Fibroblast of gingiva (primary cell): ENCODE results near the gene SIM2.

Source experiments
- DNase-seq: peaks from one replicate; pipeline ENCODE4 v3.0.0-alpha.2; 2011; ENCODE audit warnings: low read depth

SIM2 gene

GRCh38 chr21:36767096-36767495, 68.2 kb downstream of the SIM2 start:
- no peak for DNase-seq

GRCh38 chr21:36768496-36768895, 69.6 kb downstream of the SIM2 start:
- no peak for DNase-seq

DNA sequence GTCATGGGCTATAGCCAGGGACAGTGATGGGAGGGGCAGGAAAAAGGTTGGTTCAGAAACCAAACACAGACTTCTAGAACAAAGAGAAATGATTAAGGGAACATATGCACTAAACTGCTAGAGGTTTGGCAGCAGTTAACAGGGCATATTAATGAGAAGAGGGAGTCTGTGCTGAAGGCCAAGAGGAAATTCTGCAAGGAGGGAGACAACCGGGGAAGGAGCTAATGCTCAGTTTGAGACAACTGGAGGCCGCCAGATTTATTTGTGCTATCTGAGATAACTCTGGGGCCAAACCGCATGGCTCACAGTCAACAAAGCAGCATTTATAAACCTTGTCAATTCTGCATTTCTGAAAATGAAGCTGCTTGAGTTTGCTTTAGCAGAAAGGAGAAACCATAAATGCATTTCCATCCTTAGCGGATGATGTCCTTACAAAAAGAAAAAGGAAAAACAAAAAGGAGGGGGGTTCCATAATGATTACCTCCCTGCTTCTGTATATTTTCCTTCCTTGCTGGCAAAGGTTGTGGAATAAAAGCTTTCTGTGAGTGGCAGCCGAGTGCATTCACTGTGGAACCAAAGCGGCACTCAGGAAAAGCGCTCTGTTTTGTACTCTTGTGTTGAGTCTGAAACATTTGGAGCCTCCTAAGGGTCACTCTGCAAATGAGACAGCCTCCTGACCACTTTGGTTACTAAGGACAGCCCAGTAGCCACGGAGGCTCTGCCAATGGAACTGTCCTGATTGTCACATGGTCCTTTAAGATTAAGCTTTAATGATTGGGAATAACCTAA, 70.3 kb downstream of the SIM2 start:
- peak; percentile 30 for DNase-seq

DNA sequence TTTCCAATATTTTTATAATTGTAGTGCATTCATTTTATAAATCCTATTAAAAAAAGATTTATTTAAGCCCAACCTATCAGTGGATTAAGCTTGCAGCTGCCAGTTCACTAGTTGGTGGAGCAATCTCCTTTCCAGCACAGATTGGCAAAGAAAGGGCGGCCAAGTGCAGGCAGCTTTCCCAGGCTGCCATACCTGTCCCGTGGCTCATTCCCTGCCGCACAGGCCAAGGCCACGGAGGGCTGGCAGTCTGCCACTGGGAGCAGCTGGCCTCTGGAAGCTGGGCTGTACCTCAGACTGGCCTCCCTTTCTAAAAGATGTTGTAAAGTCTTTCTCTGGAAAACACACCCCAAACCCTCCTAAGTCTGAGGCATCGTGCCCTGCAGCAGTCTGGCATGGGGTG, 74.2 kb downstream of the SIM2 start:
- peak; percentile 83 for DNase-seq

- no peak for DNase-seq
These were observed 75.1 kb downstream of the SIM2 start for GRCh38 chr21:36773995-36774394.

- no peak for DNase-seq
These were observed 78.2 kb downstream of the SIM2 start for GRCh38 chr21:36776981-36777617.

DNA sequence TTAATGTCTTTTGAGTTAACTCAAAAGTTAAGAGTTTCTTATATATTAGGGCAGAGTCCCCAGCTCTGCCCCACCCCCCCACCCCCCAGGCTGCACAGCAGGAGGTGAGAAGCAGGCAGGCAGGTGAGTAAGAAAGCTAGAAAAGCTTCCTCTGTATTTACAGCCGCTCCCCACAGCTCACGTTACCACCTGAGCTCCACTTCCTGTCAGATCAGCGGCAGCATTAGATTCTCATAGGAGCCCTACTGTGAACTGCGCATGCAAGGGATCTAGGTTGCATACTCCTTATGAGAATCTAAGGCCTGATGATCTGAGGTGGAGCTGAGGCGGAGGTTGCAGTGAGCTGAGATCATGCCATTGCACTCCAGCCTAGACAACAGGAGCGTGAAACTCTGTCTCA, 81.9 kb downstream of the SIM2 start:
- no peak for DNase-seq

DNA sequence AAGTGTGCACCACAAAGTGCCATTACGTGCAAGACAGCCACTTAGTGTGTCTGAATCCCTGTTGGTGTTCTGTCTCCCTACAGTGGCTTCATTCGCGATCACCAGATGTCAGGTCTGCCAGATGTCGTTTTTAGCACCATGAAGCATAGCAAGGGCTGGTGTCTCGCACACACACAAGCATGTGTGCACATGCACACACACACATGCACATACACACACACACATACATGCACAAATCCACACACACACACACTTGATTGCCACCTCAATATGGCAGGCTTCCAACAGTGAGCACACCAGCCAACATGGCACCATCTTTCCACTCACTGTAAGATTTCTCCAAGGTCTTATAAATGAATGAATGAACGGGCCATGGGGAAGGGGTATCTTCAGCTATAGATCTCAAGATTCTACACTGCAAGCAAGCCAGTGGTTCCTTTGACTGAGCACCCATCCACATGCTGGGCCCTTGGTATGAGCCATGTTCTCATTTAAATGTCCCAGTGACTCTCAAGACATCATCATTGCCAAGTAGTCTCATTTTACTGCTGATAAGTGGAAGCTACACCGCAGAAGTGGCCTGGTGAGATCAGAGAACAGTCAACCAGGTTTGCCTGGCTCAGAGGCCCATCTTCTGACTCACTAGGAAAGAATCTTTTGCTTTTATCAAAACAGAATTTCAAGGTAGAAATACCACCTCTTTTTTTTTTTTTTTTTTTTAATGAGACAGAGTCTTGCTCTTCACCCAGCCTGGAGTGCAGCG, 84.9 kb downstream of the SIM2 start:
- no peak for DNase-seq

GRCh38 chr21:36784947-36785346, 86.0 kb downstream of the SIM2 start:
- no peak for DNase-seq

DNA sequence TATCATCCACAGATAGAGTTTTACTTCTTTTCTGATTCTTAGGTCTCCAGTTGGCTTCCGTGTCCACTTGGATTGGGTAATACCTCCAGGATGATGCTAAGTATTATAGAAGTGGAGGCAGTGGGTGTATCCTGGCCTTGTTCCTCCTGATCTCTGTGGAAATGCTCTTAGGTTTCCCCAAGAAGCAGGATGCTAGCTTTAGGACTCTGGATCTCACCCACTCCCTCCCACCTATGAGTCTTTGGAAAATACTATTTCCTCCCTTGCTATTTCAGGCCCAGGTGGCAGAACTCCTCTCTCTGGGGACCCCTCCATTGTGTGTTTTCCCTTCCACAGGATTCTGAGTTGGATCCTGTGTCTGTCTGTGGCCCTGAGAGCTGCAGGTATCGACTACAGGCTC, 86.7 kb downstream of the SIM2 start:
- DNase-seq = no peak

DNA sequence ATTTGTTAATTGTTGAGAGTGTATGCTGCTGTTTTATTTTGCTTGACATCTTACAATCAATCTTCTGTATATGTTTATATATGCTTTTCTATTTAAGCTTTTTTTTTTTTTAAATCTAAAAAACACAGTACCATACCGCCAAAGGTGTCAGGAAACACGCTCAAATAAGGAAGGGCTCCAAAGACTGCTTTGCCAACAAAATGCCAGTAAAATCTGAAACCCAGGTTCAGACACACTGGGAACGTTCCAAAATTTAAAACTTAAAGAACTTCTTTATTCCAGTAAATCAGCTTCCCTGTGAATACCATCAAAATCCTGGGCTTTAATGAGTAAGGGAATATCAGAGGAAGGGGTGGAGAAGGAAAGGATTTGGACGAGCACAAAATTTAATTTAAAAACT, 87.3 kb downstream of the SIM2 start:
- no peak for DNase-seq

DNA sequence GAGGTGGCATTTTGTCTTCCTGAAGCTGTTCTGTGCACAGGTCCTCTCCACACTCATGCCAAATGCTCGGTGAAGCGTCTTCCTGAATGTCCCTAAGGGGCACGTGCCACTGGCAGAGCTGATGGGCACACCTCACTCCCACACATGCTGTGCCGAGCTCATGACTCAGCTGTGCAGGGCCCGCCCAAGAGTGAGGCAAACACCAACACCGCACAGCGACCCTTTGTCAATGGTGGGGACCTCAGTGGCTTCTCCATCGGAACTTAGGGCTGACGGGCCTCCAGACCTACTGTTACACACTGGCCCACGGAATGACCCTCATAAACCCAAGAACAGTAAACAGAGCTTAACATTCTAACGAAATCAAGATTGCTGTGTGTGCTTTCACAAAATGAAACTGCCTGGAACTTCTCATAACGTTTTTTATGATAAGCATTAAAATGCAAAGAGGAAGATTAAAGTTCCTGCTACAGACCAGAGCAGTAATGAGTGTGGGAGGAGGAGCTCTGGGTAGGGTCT, 89.3 kb downstream of the SIM2 start:
- DNase-seq = no peak

DNA sequence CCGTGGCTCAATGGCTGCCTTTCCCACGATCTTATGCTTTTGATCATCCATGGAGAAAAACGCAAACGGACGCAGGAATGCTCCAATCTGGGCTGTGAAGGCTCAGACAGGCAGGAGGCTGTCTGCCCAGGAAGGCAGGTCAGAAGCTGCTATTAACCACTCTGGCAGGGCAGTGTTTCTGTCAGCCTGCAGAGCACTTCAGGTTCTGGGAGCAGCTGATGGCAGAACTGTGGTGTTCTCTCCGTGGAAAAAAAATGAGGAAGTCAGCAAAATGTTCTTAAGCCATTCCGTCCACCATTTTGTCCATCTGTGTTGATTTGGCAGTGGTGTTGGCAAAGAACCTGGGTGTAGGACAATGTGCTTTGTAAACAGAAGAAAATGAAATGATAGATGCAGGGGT, 91.7 kb downstream of the SIM2 start:
- no peak for DNase-seq

GRCh38 chr21:36791180-36791579, 92.3 kb downstream of the SIM2 start:
- no peak for DNase-seq

DNA sequence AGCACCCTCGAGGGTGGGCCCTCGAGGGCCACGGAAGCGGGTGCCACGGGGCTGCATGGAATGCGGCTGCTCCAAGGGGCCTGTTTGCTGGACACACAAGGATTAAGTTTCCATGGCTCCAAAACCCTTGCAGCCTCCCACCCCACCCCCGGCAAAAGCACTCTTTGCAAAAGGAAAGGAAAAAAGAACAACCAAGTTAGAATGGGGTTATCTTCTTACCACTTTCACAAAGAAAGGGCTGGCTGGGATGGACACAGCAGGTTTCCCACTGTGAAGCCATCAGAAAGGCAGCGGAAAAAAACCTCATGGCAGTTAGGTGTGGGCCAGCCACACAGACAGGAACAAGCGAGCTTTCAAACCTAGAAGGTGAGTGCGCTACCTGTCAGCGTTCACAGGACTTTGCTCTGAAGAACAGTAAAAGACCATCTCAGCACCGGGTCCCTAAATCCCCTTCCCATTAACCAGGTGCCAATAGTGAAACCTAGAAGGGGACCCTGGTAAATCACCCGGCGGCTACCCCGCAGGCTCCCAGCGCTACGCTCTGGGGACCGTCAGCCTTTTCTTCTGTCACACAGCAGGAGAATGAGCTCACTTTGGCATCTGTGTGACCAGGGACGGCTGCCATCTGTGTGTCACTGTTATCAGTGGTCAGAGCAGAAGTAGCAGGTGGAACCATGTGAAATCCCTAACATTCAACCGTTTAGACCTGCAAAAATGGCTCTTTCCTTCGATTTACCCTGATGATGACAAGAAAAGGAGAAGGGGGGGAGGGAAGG, 93.0 kb downstream of the SIM2 start:
- no peak for DNase-seq

- DNase-seq = no peak
These were observed 93.6 kb downstream of the SIM2 start for GRCh38 chr21:36792505-36792967.

GRCh38 chr21:36796070-36796469, 97.2 kb downstream of the SIM2 start:
- no peak for DNase-seq

DNA sequence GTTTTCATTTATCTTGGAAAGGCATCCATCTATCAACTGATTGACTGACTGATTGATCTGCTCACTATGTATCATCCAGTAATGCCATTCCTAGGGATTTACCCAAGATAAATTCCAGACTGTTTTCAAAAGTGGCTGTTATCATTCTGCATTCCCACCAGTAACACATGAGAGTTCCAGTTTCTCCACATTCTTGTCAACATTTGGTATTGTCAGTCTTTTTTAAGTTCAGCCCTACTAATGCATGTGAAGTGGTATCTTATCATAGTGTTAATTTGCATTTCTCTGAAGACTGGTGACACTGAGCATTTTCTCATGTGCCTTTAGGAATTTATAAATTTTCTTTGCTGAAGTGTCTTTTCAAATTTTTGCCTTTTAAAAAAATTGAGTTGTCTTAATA, 99.6 kb downstream of the SIM2 start:
- DNase-seq = no peak
